Right cardiac atrium (tissue), 5 donors: ENCODE data around the gene LMOD3. TPM values are rescaled to one million over a fixed set of nuclear protein-coding genes. Genes with fewer than 3 reads are reported as not detected.

Experiments
- ATAC-seq, 2 donors: fragments of 200-7000 bp; cut with Tn5 transposase; one replicate each; pipeline versions ENCODE4 v1.8.0 to v1.9.1; 2020; ENCODE audit warnings: moderate library complexity in 2 of 2, mild to moderate bottlenecking in 1 of 2
- DNase-seq, 3 donors: peaks; one replicate each; pipeline ENCODE4 v3.0.0-alpha.2; 2020
- H3K27ac ChIP-seq: one replicate; pipeline ENCODE4 v1.5.1; 2013; ENCODE audit warnings: mild to moderate bottlenecking, low read length, control low read depth, moderate library complexity
- H3K27me3 ChIP-seq: one replicate; pipeline ENCODE4 v1.6.1; 2013; ENCODE audit not compliant: control insufficient read depth, insufficient read depth
- H3K4me1 ChIP-seq: one replicate; pipeline ENCODE4 v1.6.1; 2013; ENCODE audit warnings: low read length; ENCODE audit not compliant: control insufficient read depth, insufficient read depth
- H3K4me3 ChIP-seq: one replicate; pipeline ENCODE4 v1.5.1; 2013; ENCODE audit warnings: low read length, control low read depth
- H3K9me3 ChIP-seq: one replicate; pipeline ENCODE4 v1.6.1; 2013; ENCODE audit warnings: low read length; ENCODE audit not compliant: control insufficient read depth
- WGBS: extraction: QIAGEN DNeasy Blood & Tissue Kit; methylation state at CpG from one replicate; pipeline ENCODE4 v1.1.7; 2013; 5-methylcytosine and 5-hydroxymethylcytosine counted together
- intact Hi-C, 4 donors: fragments of 100-400 bp; cut with DNase I; formaldehyde crosslinking; loops; one replicate each; pipeline versions ENCODE4 v1.11.0 to v1.14.0; 2022 to 2023
- polyA plus RNA-seq: library from polyadenylated mRNA; stranded (reverse); fragments of 200-250 nt; gene quantifications from one replicate; pipeline ENCODE4 v1.2.3, GENCODE V29; 2013
- total RNA-seq, 4 donors: library from RNA; stranded (reverse); fragmentation: NEBNext Ultra II Directional; extraction: Animal tissue kit (Norgen Biotek cat#: 25700); gene quantifications; one replicate each; pipeline ENCODE4 v1.2.1, GENCODE V29; 2021
- donor health status: healthy with polysubstance abuse.
- donor health status: DM: no; HTN: yes; CAD: no.
- donor health status: DM: no; HTN: no; CAD: no.
- donor health status: DM: no; HTN: yes; CAD: no; lungs with severe emphysema.
- donor health status: DM: yes; HTN: yes; CAD: no.

Gene LMOD3
- total and polyA plus RNA-seq, 5 donors: 44.1 to 127 (median 63.8) TPM

DNA sequence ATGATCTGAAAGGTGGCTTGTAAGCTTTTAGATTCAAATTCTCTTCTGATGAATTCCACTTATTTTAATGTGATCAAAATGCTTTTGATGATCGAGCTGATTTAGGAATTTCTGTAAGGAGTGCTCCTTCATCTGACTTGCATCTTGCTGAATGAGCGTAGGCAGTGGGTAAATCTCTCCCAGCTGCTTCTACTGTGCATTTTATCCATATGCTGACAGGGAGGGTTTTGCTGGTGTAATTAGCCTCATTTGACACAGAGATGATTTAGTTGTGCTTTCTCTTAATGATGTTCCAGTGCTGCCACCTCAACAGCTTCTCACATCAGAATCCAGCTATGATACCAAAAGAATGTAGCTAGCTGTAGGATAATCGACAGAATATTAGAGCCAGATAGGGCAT is 3.8 kb upstream of the LMOD3 start:
- no peaks in the 10 kb centered on the region for H3K4me1 ChIP-seq
- 71% methylated on average over 3 of the region's 3 CpGs for WGBS
- intact Hi-C loops: no loop called here

DNA sequence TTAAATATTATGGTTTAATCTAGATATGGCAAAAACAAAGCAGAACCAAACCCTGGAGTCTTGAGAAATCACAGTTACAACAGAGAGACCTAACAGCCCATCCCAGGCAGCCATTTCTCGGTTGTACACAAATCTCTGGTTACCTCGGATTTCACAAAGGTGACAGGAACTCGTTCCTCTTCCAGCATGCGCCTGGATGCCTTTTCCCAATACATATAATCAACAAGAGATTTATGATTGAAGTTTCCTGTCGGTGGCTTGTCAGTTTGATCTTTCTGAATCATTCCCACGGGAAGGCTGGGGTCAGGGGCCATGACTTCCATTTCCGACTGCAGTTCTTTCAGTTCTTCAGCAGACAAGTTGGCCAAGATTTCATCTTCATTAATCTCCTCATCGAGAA is 445 bp downstream of the LMOD3 start:
- Histone ChIP-seq H3K9me3 (no peaks in the 10 kb centered on the region), H3K27me3 (no peaks in the 10 kb centered on the region), H3K4me1 (no peaks in the 10 kb centered on the region), H3K27ac (peak overlapping the region; percentile 96), H3K4me3 (peak overlapping the region; percentile 56)
- no peak for DNase-seq
- WGBS: 30% methylated on average over 8 of the region's 8 CpGs
- ATAC-seq: peak in 1 of 2 donors; percentile 28
- intact Hi-C loops: no loop called here

More for the DNA sequence above, 3.8 kb upstream of the LMOD3 start:
- ATAC-seq: no peak
- no peak overlapping the region for H3K27ac ChIP-seq
- H3K4me3 ChIP-seq: no peak overlapping the region
- no peak for DNase-seq
- H3K27me3 ChIP-seq: no peaks in the 10 kb centered on the region
- H3K9me3 ChIP-seq: no peaks in the 10 kb centered on the region

DNA sequence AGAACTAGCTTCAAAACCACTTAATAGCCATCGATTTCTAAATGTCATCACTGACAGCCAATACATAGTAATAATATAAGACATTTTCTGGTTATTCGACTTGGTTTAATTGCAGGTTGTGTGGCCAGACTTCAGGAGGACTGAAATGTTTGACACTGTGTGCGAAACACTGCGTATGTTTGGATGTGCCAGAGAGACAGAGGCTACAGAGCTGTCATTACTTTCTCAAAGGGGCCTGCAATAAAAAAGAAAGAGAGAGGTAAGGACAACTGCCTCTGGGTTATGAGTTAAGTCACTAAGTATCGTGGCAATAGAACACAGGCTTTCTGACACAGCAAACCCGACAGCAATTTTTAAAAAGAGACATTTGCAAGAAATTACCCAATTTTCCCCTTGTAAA is 882 bp downstream of the LMOD3 start:
- DNase-seq (no peak), ATAC-seq (peak; percentile 31 to 32)
- Histone ChIP-seq H3K27ac (peak overlapping the region; percentile 12), H3K27me3 (no peaks in the 10 kb centered on the region), H3K4me3 (peak overlapping the region; percentile 56), H3K9me3 (no peaks in the 10 kb centered on the region), H3K4me1 (no peaks in the 10 kb centered on the region)
- intact Hi-C loops: no loop called here
- WGBS: 66% methylated on average over 6 of the region's 6 CpGs

DNA sequence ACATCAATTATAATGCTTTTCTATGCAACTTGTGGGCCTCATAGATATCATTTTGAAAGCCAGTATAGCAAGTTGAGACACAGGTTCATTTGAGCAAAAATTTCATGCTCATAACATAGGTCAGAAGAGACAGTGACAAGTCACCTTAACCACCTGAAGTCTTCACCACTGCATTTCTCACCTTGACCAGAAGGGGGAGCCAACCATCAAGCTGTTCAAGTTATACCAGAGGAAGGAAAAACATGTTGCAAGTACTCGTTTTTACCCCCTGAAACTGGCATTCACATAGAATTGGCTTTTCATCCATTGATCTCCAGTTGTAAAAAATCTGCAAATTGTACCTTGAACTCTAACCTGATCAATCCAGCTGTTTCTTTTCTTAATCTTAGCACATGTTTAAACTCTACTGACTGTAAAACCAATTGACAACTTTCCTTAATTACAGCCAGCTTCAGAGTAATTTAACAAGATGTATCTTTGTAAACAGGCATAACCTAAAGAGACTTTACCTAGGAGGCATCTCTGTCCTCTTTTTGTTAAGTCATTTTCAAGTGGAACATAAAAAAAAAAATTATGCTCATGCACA is 1.4 kb downstream of the LMOD3 start:
- whole genome bisulfite sequencing: 0% methylated on average over 1 of the region's 1 CpG
- H3K4me1 ChIP-seq: peaks cover 1% of the 10 kb centered on the region
- intact Hi-C loops: no loop called here
- ATAC-seq: peak; percentile 30 to 33
- H3K9me3 ChIP-seq: no peaks in the 10 kb centered on the region
- H3K27ac ChIP-seq: no peak overlapping the region
- no peaks in the 10 kb centered on the region for H3K27me3 ChIP-seq
- peak in 2 of 3 donors; percentile 36 to 62 for DNase-seq
- peak overlapping the region; percentile 56 for H3K4me3 ChIP-seq

DNA sequence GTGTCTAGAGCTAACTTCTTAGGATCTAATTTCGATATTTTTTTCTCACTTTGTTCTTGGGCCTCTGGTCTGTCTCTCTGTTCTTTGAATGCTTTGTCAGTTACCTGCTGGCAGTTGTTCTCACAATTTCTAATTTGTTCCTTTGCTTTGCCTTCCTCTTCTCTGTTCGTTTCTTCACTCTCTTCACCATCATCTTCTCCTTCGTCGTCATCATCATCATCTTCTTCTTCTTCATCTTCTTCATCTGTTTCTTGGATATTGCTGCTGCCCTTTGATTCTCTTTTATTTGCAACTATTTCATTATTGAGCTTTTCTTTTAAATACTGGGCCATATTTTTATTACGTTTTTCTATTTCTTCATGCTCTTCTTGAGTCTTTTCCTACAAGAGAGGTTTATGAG is 2.7 kb downstream of the LMOD3 start:
- intact Hi-C loops: no loop called here
- WGBS: 94% methylated on average over 5 of the region's 5 CpGs
- Histone ChIP-seq H3K27ac (no peak overlapping the region), H3K4me1 (peaks cover 1% of the 10 kb centered on the region), H3K27me3 (no peaks in the 10 kb centered on the region), H3K9me3 (no peaks in the 10 kb centered on the region), H3K4me3 (no peak overlapping the region)
- ATAC-seq (no peak), DNase-seq (no peak)

DNA sequence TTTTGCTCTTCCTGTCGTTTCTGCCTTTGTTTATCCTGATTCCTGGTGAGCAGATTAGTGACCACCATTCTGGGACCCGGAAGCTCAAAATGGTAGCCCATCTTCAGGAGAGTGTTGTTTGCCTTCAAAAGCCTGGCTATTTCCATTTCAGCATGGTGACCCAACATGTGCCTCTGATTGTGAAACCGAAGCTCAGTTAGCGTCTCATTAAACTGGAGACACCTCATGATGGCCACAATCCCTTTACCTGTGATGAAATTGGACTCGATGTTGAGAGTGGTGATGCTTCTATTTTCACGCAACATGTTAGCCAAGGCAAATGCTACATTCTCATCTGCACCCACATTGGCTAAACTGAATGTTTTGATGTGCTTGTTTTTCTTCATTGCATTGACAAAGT is 3.3 kb downstream of the LMOD3 start:
- H3K9me3 ChIP-seq: no peaks in the 10 kb centered on the region
- no peaks in the 10 kb centered on the region for H3K27me3 ChIP-seq
- intact Hi-C loops: no loop called here
- H3K4me3 ChIP-seq: no peak overlapping the region
- H3K4me1 ChIP-seq: peaks cover 1% of the 10 kb centered on the region
- DNase-seq: no peak
- no peak for ATAC-seq
- 85% methylated on average over 6 of the region's 6 CpGs for WGBS
- H3K27ac ChIP-seq: no peak overlapping the region

DNA sequence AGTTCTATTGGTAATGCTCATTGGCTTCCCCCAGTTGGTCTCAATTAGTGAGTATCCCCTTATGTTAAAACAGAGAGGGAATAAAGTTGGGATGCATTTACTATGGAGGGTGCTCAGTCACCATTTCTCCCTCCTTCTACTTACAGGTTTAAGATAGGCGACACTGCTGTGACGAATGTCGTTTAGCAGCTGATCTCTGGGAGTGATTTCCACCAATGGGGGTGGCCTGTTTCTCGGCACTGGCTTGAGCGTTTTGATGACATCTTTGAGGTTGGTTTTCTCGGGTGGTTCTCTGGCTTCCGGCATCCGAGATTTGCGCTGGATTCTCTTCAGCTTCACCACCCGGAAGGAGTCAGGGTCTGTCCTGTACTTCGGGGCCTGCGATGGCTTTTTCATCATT is 3.8 kb downstream of the LMOD3 start:
- H3K27me3 ChIP-seq: no peaks in the 10 kb centered on the region
- H3K4me3 ChIP-seq: no peak overlapping the region
- peaks cover 1% of the 10 kb centered on the region for H3K4me1 ChIP-seq
- H3K9me3 ChIP-seq: no peaks in the 10 kb centered on the region
- ATAC-seq: no peak
- DNase-seq: no peak
- WGBS: 93% methylated on average over 12 of the region's 12 CpGs
- intact Hi-C loops: no loop called here
- H3K27ac ChIP-seq: no peak overlapping the region

DNA sequence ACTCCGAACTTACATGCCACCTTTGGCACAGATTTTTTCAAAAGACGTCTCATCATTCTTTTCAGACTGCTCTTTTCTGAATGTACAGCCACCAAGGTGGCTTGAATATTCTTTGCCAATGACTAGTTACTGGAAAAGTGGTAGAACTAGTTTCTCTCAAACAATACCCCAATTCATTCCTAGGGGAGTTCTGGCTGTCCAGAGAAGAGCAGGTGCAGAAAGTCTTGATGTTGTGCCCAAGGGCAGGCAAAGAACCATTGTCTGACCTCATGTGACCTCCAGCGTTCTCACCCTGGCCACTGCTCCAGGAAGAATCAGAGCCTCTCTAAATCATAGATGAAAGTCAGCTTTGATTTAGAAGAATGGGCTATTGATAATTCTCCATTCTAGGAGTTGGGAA is 5.5 kb downstream of the LMOD3 start:
- intact Hi-C loops: no loop called here
- H3K4me3 ChIP-seq: peak overlapping the region; percentile 9
- DNase-seq: no peak
- H3K27ac ChIP-seq: peak overlapping the region; percentile 85
- no peaks in the 10 kb centered on the region for H3K9me3 ChIP-seq
- H3K27me3 ChIP-seq: no peaks in the 10 kb centered on the region
- no peak for ATAC-seq
- peaks cover 1% of the 10 kb centered on the region for H3K4me1 ChIP-seq
- 52% methylated on average over 3 of the region's 3 CpGs for WGBS

DNA sequence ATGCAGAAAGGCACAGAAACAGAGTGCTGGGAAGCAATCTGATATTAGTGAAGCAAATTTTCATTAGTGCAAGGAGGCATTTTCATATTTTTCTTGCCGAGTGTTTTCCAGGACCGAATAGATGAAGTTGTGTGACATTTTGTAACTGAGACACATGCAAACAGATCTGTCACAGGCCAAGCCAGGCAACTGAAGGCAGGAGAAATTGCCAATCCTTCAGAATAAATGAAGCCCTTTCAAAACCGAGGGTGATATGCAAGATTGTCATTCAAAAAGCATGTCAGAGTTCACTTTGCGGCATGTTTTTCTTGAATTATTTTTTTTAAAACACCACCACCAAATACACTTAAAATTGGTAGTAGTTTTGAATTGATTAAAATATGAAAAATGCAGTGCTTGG is 6.2 kb downstream of the LMOD3 start:
- Histone ChIP-seq H3K4me3 (peak overlapping the region; percentile 32), H3K9me3 (no peaks in the 10 kb centered on the region), H3K27me3 (no peaks in the 10 kb centered on the region), H3K27ac (peak overlapping the region; percentile 94), H3K4me1 (peaks cover 1% of the 10 kb centered on the region)
- DNase-seq (no peak), ATAC-seq (no peak)
- 57% methylated on average over 4 of the region's 4 CpGs for WGBS
- intact Hi-C loops: no loop called here

DNA sequence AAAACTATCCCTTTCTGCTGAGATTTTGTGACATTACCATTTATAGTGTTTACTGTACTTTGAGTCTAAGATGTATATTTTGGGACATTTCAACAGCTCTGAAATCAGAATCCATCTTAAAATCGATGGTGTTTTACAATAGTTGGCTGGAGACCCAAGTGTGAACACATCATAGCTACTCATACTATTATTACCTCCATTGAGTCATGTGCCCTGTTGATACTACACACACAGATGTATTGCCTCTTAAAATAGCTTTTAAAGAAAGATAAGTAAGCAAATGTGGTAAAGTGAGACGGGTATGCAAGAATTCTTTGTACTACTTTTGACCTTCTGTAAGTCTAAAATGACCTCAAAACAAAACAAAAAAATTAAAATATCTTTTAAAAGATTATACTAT is 6.7 kb downstream of the LMOD3 start:
- intact Hi-C loops: no loop called here
- H3K27me3 ChIP-seq: no peaks in the 10 kb centered on the region
- DNase-seq: no peak
- no peaks in the 10 kb centered on the region for H3K9me3 ChIP-seq
- peak overlapping the region; percentile 32 for H3K4me3 ChIP-seq
- H3K4me1 ChIP-seq: peaks cover 1% of the 10 kb centered on the region
- H3K27ac ChIP-seq: no peak overlapping the region
- ATAC-seq: peak; percentile 54 to 69
- WGBS: 42% methylated on average over 2 of the region's 2 CpGs

DNA sequence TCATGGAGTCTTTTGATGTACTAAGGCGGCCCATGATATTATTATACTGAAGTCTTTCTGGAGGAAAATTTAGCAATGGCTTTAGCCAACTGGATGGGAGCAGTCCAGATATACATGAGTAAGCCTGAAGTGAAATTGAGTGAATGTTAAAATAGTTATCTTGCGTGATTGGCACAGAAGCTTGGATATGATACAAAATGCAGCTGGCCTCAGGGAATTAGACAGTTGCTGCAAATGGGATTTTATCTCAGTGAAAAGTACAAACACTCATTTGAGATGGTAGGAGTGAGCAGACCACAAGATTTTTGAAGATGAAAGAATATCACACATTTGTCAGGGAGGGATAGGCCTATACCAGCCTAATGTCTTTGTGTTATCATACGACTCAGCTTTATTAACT is 8.9 kb downstream of the LMOD3 start:
- Histone ChIP-seq H3K4me3 (no peak overlapping the region), H3K27ac (no peak overlapping the region), H3K9me3 (no peaks in the 10 kb centered on the region), H3K4me1 (peaks cover 1% of the 10 kb centered on the region), H3K27me3 (no peaks in the 10 kb centered on the region)
- DNase-seq (no peak), ATAC-seq (peak; percentile 51 to 60)
- intact Hi-C loops: no loop called here
- 50% methylated on average over 3 of the region's 3 CpGs for WGBS

DNA sequence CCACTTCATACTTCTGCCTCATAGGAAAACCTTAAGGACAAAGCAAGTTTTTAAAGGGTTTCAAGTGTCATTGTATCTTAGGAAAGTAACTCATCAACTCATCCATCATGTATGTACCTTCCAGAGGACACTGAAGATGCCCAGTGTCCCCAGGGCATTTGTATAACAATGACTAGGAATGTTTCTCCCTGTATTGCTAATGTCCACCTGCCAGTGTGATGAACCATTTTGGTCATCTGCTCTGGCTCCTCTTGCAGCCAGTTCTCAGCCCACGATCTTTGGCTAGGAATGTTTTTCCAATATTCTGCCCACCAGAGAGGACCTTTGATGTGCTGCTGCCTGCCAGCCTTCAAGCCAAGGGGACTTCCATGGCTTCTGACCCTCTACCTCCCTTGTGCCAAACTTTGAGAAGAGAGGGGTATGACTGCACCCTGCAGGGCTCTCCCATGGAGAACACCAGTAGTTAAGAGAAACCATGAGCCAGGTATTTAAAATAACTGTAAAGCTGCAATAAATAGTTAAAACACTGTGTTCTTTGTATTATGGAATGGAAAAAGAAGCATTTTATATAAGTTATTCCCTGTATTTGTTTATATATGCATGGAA is 11.4 kb downstream of the LMOD3 start:
- DNase-seq (no peak), ATAC-seq (no peak)
- no peaks in the 10 kb centered on the region for H3K9me3 ChIP-seq
- no peaks in the 10 kb centered on the region for H3K4me1 ChIP-seq
- no peak overlapping the region for H3K4me3 ChIP-seq
- no peaks in the 10 kb centered on the region for H3K27me3 ChIP-seq
- intact Hi-C loops: no loop called here
- WGBS: 65% methylated on average over 1 of the region's 1 CpG
- H3K27ac ChIP-seq: no peak overlapping the region
